ENCODE data around the gene AKAP13.

Gene AKAP13

DNA sequence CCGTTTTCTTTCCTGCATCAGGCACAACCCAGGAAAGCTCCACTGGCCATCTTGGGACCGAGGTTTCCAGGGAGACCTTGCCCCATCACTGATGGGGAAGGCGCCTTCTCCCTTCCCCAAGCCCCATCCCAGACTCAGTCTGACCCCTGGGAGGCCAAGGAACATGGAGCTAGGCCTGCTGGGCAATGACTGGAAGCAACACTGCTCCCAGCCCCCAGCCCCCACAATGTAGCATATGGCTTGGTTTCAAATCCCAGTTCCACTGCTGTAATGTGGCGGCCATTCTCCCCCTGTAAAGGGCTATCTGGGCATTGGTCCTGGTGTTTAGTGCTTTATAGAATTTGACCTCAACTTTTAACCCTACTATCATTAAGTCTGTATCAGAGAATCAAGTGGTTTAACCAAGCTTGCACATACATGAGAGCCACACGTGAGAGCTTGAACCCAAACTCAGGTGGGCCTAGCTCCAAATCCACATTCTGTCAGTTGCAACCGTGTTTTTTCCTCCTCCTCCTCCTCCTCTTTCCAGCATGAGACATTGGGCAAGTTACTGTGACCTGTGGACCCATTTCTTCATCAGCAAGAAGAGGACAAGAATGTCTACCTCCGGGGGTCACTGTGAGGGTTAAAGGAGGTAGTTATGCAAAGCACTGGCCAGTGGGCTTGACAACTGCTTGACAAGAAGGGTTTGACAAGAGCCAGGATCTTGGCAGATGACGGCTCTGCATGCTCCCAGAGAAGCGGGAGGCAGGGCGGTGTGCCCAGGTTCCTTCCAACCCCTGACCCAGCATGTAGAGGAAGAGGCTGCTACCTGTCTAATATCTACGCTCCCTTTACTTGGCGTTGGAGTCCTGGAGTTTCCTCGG lies 376.9 kb downstream of the AKAP13 start:
- TF ChIP-seq, protein P1, sequence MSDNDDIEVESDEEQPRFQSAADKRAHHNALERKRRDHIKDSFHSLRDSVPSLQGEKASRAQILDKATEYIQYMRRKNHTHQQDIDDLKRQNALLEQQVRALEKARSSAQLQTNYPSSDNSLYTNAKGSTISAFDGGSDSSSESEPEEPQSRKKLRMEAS (IDR thresholded peaks at IDR 0.05; ENCODE audit: low read depth, low read length) = no peak
- TF ChIP-seq POLR2A (IDR thresholded peaks at IDR 0.05; ENCODE audit: extremely low read depth, insufficient read length) = no peak
- no peak for TF ChIP-seq MYC (IDR thresholded peaks at IDR 0.05; ENCODE audit: low read depth, low read length)
- TF ChIP-seq, protein P2, sequence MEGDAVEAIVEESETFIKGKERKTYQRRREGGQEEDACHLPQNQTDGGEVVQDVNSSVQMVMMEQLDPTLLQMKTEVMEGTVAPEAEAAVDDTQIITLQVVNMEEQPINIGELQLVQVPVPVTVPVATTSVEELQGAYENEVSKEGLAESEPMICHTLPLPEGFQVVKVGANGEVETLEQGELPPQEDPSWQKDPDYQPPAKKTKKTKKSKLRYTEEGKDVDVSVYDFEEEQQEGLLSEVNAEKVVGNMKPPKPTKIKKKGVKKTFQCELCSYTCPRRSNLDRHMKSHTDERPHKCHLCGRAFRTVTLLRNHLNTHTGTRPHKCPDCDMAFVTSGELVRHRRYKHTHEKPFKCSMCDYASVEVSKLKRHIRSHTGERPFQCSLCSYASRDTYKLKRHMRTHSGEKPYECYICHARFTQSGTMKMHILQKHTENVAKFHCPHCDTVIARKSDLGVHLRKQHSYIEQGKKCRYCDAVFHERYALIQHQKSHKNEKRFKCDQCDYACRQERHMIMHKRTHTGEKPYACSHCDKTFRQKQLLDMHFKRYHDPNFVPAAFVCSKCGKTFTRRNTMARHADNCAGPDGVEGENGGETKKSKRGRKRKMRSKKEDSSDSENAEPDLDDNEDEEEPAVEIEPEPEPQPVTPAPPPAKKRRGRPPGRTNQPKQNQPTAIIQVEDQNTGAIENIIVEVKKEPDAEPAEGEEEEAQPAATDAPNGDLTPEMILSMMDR (IDR thresholded peaks at IDR 0.05; ENCODE audit: low read depth, low read length) = no peak
- H3K4me3 ChIP-seq (ENCODE audit: low read depth, low read length) = no peak overlapping the region
- DNase-seq (ENCODE audit: low read depth) = no peak

DNA sequence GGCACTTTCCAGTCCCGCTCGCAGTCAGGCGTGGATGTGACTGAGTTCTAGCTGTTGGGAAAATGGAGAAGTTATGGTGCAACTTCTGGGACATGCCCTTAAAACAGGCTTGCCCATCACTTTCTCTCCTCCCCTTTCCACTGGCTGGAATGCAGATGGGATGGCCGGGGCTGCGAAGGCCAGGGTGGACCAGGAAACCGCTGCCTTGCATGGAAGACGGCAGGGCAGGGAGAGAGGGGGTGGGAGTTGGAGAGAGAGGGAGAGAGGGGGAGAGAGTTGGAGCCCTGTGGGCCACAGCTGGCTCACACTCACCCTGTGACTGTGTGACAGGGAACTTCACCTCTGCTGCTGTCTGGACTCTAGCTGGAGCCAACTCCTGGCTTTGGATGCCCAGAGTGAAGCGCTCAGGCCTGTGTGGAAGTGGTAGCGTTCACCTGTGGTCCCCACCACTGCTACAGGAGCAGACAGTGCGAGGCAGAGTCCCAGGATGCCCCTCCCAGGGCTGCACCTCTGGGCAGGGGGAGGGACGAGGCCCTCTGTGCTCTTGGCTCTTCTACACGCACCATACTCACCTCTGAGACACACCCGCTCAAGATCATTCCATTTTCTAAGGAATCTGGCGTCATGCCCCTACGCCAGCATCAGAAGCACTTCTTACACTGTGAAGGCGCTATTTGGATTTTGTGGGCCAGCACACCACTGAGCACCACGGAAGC lies 377.7 kb downstream of the AKAP13 start:
- no peak for TF ChIP-seq MYC (IDR thresholded peaks at IDR 0.05; ENCODE audit: low read depth, low read length)
- TF ChIP-seq, protein P1 (IDR thresholded peaks at IDR 0.05; ENCODE audit: low read depth, low read length) = no peak
- TF ChIP-seq, protein P2 (IDR thresholded peaks at IDR 0.05; ENCODE audit: low read depth, low read length) = no peak
- TF ChIP-seq POLR2A (IDR thresholded peaks at IDR 0.05; ENCODE audit: extremely low read depth, insufficient read length) = no peak
- no peak overlapping the region for H3K4me3 ChIP-seq (ENCODE audit: low read depth, low read length)
- no peak for DNase-seq (ENCODE audit: low read depth)

DNA sequence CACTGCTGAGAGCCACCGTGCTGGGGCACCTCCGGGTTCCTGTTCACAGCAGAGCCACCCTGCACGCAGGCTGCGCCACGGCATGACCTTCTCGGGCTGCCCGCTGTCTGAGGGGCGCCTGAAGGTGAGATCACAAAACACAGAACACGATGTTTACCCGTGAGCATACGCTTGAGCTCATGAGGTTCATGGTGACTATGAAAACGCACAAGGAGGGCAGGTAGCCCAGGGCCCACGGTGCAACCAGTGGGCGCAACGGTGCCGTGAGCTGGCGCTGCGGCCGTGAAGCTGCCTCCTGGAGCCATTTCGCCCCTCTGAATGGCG lies 378.2 kb downstream of the AKAP13 start:
- TF ChIP-seq MYC (IDR thresholded peaks at IDR 0.05; ENCODE audit: low read depth, low read length) = no peak
- TF ChIP-seq, protein P1 (IDR thresholded peaks at IDR 0.05; ENCODE audit: low read depth, low read length) = no peak
- no peak overlapping the region for H3K4me3 ChIP-seq (ENCODE audit: low read depth, low read length)
- DNase-seq (ENCODE audit: low read depth) = no peak

DNA sequence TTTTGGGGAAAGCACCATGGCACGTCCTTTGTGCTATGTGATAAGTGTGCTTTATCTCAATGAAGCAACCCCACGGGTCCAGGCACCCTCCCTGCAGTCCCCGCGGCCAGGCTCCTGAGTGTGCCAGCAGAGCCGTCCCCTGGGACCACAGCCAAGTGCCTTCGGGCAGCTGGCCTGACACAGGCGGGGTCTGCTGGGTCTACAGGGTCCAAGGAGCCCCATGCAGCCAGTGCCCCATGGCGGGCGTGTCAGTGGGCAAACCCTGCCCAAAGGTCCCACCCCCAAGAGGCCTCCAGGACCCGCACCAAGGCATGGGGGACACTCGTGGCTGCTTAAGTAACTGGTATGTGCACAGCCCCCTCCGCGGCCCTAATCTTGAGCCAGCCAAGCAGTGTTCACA lies 379.0 kb downstream of the AKAP13 start:
- H3K4me3 ChIP-seq (ENCODE audit: low read depth, low read length) = no peak overlapping the region
- no peak for DNase-seq (ENCODE audit: low read depth)
- TF ChIP-seq, protein P2 (IDR thresholded peaks at IDR 0.05; ENCODE audit: low read depth, low read length) = no peak
- no peak for TF ChIP-seq POLR2A (IDR thresholded peaks at IDR 0.05; ENCODE audit: extremely low read depth, insufficient read length)
- TF ChIP-seq, protein P1 (IDR thresholded peaks at IDR 0.05; ENCODE audit: low read depth, low read length) = no peak
- no peak for TF ChIP-seq MYC (IDR thresholded peaks at IDR 0.05; ENCODE audit: low read depth, low read length)

DNA sequence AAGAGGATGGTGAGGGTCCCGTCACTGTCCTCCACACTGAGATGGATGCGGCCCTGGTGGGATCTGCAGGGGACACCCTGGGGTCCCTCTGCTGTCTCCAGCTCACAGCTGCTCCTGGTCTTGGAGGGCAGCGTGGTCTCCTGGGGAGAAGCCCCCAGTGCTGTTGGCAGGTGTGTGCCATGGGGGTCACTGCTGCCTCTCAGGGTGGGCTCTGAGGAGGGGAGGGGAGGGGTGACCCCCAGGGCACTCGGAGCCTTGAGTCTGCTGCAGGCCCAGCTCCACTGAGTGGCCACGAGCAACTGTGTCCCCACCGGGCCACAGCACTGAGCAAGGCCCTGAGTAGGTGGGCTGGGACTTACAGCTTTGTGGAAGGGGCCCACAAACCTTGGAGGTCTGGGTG lies 379.6 kb downstream of the AKAP13 start:
- TF ChIP-seq POLR2A (IDR thresholded peaks at IDR 0.05; ENCODE audit: extremely low read depth, insufficient read length) = no peak
- TF ChIP-seq, protein P1 (IDR thresholded peaks at IDR 0.05; ENCODE audit: low read depth, low read length) = no peak
- no peak for TF ChIP-seq MYC (IDR thresholded peaks at IDR 0.05; ENCODE audit: low read depth, low read length)
- TF ChIP-seq, protein P2 (IDR thresholded peaks at IDR 0.05; ENCODE audit: low read depth, low read length) = no peak
- no peak for DNase-seq (ENCODE audit: low read depth)
- H3K4me3 ChIP-seq (ENCODE audit: low read depth, low read length) = no peak overlapping the region

Measured in NB4 (cell line).